ENCODE results near the gene GLT6D1.

DNA sequence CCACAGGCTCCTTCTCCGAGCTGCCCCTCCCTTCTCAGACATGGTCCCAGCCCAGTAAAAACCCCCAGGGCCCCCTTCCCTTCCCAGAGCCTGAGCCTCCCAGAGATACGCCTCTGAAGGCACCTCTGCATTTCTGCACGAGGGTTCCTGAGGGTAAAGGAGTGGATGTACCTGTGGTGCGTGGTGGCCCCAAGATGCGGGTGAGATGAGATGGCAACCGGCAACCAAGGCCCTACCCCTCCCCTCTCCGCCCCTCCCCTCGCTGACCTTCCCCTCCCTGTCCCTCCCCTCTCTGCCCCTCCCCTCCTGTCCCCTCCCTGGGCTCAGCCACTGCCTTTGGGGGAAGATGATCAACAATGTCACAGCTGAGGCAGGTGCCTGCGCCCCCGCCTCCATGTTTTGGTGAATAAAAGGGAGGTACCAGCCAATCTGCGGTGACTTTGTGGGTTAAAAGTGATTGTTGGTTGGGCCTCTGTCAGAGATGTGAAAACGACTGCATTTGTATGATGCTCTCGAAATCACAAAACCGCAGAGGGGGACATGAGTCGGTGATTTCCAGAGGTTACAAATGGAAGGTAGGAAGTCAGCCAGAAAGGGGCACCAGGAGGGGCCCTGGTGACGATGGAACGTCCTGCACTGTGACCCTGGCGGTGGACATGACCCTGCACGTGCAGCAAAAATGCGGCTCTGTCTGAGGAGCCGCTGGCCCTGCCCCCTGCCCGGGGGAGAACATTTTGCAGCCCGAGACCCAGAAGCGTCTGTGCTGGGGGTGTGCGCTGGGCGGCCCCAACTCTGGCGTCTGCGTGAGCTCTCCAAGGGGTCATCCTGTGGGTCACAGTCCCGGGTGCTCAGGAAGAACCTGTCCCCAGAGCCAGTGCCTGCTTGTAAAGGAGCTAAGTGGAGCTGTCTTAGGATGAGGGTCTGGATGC, 27.5 kb upstream of the GLT6D1 start:
- no peak for TF ChIP-seq YY1 (IDR thresholded peaks at IDR 0.05; ENCODE audit: insufficient read depth, insufficient read length)
- TF ChIP-seq ZNF274 (IDR thresholded peaks at IDR 0.05; ENCODE audit: low read depth, low read length), result no peak
- TF ChIP-seq SUZ12 (IDR thresholded peaks at IDR 0.05; ENCODE audit: extremely low read depth, insufficient read depth, insufficient read length), result no peak
